ENCODE measurements around the gene MFAP1. TPM values are rescaled to one million over a fixed set of nuclear protein-coding genes. Genes with fewer than 3 reads are reported as not detected.
A peak's percentile ranks its signal among the peaks of the same experiment; 100 is the strongest.

Gene MFAP1
- total RNA-seq, 1 experiment from 2014 or later = 23.0 TPM

- no TSS peak for BruUV-seq (replicated peaks)
- no peaks in the 10 kb centered on the region for H3K27me3 Mint-ChIP-seq (ENCODE audit: insufficient read depth, unreplicated experiment)
- H3K4me3 Mint-ChIP-seq (ENCODE audit: unreplicated experiment) = peak overlapping the region; percentile 95
- H3K27ac Mint-ChIP-seq (ENCODE audit: low read depth, unreplicated experiment) = peak overlapping the region; percentile 94
- intact Hi-C loops (cut with micrococcal nuclease) = no loop called here
- ChIA-PET POLR2A (interaction anchor here (0.7 to 13.7 kb wide), 9 partner anchors 7 to 85 kb away, joined by 3 to 162 read pairs (median 4); partner anchors contain the start of genes ELL3, HYPK, PDIA3 and SERINC4), CTCF (interaction anchor here (1.0 to 6.8 kb wide), 3 partner anchors 9 to 425 kb away, joined by 3 to 40 read pairs (median 4); partner anchors contain the start of gene ELL3)
- H3K4me1 Mint-ChIP-seq (ENCODE audit: insufficient read depth, unreplicated experiment) = peaks cover 21% of the 10 kb centered on the region
- no peaks in the 10 kb centered on the region for H3K9me3 Mint-ChIP-seq (ENCODE audit: unreplicated experiment)
- H3K36me3 Mint-ChIP-seq (ENCODE audit: insufficient read depth, unreplicated experiment) = peaks cover 49% of the 10 kb centered on the region
- no peak for TF ChIP-seq CTCF (IDR thresholded peaks at IDR 0.05; ENCODE audit: unreplicated experiment)
- no peak for DNase-seq (ENCODE audit: unreplicated experiment)
Observed at GRCh38 chr15:43793647-43794046, 30.8 kb downstream of the MFAP1 start.

GRCh38 chr15:43792761-43793476 is 31.6 kb downstream of the MFAP1 start:
- intact Hi-C loops (cut with micrococcal nuclease) = no loop called here
- peak; percentile 23 for DNase-seq (ENCODE audit: unreplicated experiment)
- H3K9me3 Mint-ChIP-seq (ENCODE audit: unreplicated experiment) = no peaks in the 10 kb centered on the region
- BruUV-seq (replicated peaks) = no TSS peak
- peaks cover 14% of the 10 kb centered on the region for H3K4me1 Mint-ChIP-seq (ENCODE audit: insufficient read depth, unreplicated experiment)
- no peaks in the 10 kb centered on the region for H3K27me3 Mint-ChIP-seq (ENCODE audit: insufficient read depth, unreplicated experiment)
- ChIA-PET POLR2A (interaction anchor here (0.5 to 13.7 kb wide), 16 partner anchors 8 to 624 kb away, joined by 3 to 162 read pairs (median 4); partner anchors contain the start of genes ELL3, HYPK, MFAP1 and PDIA3), CTCF (interaction anchor here (0.5 to 6.8 kb wide), 4 partner anchors 17 to 44 kb away, joined by 3 to 40 read pairs (median 4); partner anchors contain the start of gene ELL3)
- TF ChIP-seq CTCF (IDR thresholded peaks at IDR 0.05; ENCODE audit: unreplicated experiment) = no peak
- H3K27ac Mint-ChIP-seq (ENCODE audit: low read depth, unreplicated experiment) = peak overlapping the region; percentile 94
- peaks cover 49% of the 10 kb centered on the region for H3K36me3 Mint-ChIP-seq (ENCODE audit: insufficient read depth, unreplicated experiment)
- H3K4me3 Mint-ChIP-seq (ENCODE audit: unreplicated experiment) = peak overlapping the region; percentile 95

GRCh38 chr15:43791993-43792760 is 32.3 kb downstream of the MFAP1 start, which contains the start of gene SERF2:
SERF2 (plus strand) TSS chr15:43792320; CDS start chr15:43792377, 57 bp downstream.
- DNase-seq (ENCODE audit: unreplicated experiment) = peak; percentile 99
- peaks cover 48% of the 10 kb centered on the region for H3K36me3 Mint-ChIP-seq (ENCODE audit: insufficient read depth, unreplicated experiment)
- TSS peak; percentile 53 for BruUV-seq (replicated peaks)
- H3K9me3 Mint-ChIP-seq (ENCODE audit: unreplicated experiment) = no peaks in the 10 kb centered on the region
- intact Hi-C loops (cut with micrococcal nuclease) = no loop called here
- POLR2A ChIA-PET = interaction anchor here (0.5 to 13.7 kb wide), 14 partner anchors 9 to 635 kb away, joined by 3 to 162 read pairs (median 4); partner anchors contain the start of genes CTDSPL2, ELL3, HYPK and MFAP1
- CTCF ChIA-PET = interaction anchor here (0.7 to 6.8 kb wide), 2 partner anchors 16 to 45 kb away, joined by 3 to 40 read pairs; partner anchors contain the start of gene ELL3
- peaks cover 14% of the 10 kb centered on the region for H3K4me1 Mint-ChIP-seq (ENCODE audit: insufficient read depth, unreplicated experiment)
- no peaks in the 10 kb centered on the region for H3K27me3 Mint-ChIP-seq (ENCODE audit: insufficient read depth, unreplicated experiment)
- TF ChIP-seq CTCF (IDR thresholded peaks at IDR 0.05; ENCODE audit: unreplicated experiment) = no peak
- peak within 1 kb of the TSS; percentile 95 for H3K4me3 Mint-ChIP-seq (ENCODE audit: unreplicated experiment)
- H3K27ac Mint-ChIP-seq (ENCODE audit: low read depth, unreplicated experiment) = peak within 1 kb of the TSS; percentile 94
